BE2C (cell line): ENCODE measurements around the gene VPS11.
A peak's percentile ranks its signal among the peaks of the same experiment; 100 is the strongest.

Experiments used
- DNase-seq: peaks from one replicate; pipeline ENCODE4 v3.0.0-alpha.2; 2020
- H3K27me3 ChIP-seq: fragments of 250-450 bp; sonication (Bioruptor Pico); 2 replicates; pipeline ENCODE4 v1.5.1; 2020; ENCODE audit warnings: mild to moderate bottlenecking
- H3K36me3 ChIP-seq: fragments of 250-450 bp; sonication (Bioruptor Pico); 2 replicates; pipeline ENCODE4 v1.5.1; 2020; ENCODE audit warnings: mild to moderate bottlenecking
- H3K4me1 ChIP-seq: fragments of 250-450 bp; sonication (Bioruptor Pico); 2 replicates; pipeline ENCODE4 v1.5.1; 2020
- H3K4me3 ChIP-seq: 2 replicates; pipeline ENCODE4 v1.5.1; 2011; ENCODE audit warnings: low read depth, low read length
- H3K9me3 ChIP-seq: fragments of 250-450 bp; sonication (Bioruptor Pico); 2 replicates; pipeline ENCODE4 v1.5.1; 2020
- CTCF ChIP-seq: IDR thresholded peaks from 2 replicates; pipeline ENCODE4 v1.5.1; 2012; ENCODE audit warnings: mild to moderate bottlenecking, low read depth, low read length

Gene VPS11

DNA sequence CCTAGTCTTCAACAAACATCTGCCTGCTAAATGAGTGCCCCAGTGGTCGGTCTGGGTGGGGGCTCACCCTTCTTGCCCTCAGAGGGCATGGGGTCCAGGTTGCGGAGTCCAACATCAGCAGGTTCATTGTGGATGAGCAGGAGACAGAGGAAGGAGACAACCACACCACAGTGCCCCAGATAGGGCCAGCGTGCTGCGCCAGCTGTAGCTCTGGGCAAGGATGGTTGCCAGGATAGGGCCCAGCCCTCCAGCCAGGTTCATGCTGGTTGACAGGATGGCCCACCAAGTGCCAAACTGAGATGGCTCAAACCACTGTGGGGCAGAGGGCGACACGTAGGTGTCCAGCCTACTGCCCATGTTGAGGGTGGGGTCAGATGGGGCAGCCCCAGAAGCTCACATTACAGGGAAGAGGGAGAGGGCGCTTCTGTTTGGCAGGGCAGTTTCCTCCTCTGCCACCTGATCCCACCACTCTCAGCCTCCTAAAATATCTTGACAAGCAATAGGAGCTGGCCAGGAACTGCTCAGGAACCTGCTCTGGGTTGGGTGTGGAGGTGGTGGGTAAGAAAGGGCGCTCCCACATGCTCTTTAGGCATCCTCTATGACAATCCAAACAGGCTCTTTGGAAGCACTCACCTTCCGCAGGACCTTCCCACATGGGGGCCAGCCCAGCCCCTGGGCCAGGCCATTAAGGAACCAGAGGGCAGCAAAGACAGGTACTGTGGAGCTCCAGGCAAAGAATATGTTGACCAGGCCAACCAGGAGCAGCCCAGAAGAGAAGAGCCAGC lies 39.9 kb upstream of the VPS11 start:
- Histone ChIP-seq H3K4me3 (no peak overlapping the region), H3K9me3 (no peaks in the 10 kb centered on the region), H3K4me1 (no peaks in the 10 kb centered on the region), H3K36me3 (peaks cover 37% of the 10 kb centered on the region), H3K27me3 (no peaks in the 10 kb centered on the region)
- no peak for TF ChIP-seq CTCF
- DNase-seq: no peak

- no peak for TF ChIP-seq CTCF
- H3K4me1 ChIP-seq: no peaks in the 10 kb centered on the region
- no peaks in the 10 kb centered on the region for H3K9me3 ChIP-seq
- H3K36me3 ChIP-seq: peaks cover 31% of the 10 kb centered on the region
- H3K27me3 ChIP-seq: no peaks in the 10 kb centered on the region
- DNase-seq: no peak
- no peak overlapping the region for H3K4me3 ChIP-seq
These were observed 39.1 kb upstream of the VPS11 start for GRCh38 chr11:119028346-119029068.

- no peaks in the 10 kb centered on the region for H3K27me3 ChIP-seq
- no peak for TF ChIP-seq CTCF
- DNase-seq: no peak
- H3K9me3 ChIP-seq: no peaks in the 10 kb centered on the region
- H3K4me1 ChIP-seq: no peaks in the 10 kb centered on the region
- H3K36me3 ChIP-seq: peaks cover 26% of the 10 kb centered on the region
- no peak overlapping the region for H3K4me3 ChIP-seq
These were observed 38.6 kb upstream of the VPS11 start for GRCh38 chr11:119029069-119029339.

GRCh38 chr11:119029340-119030028 lies 38.1 kb upstream of the VPS11 start:
- no peaks in the 10 kb centered on the region for H3K9me3 ChIP-seq
- DNase-seq: no peak
- peak overlapping the region; percentile 86 for H3K4me3 ChIP-seq
- peaks cover 21% of the 10 kb centered on the region for H3K36me3 ChIP-seq
- no peaks in the 10 kb centered on the region for H3K27me3 ChIP-seq
- no peak for TF ChIP-seq CTCF
- H3K4me1 ChIP-seq: no peaks in the 10 kb centered on the region

DNA sequence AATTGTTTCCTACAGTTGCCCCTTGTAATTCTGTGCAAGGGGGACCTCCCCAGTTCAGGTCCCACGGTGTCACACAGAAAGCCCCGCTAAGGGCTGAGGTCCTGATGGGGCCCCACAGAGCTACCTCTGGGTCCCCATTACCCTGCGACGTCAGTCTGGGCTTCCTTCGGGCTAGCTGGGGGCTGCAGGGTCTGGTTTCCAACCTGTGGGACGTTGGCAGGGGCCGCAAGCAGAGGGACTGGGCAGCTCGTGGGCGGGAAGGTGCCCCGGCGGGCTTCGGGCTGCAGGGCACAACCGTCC lies 37.6 kb upstream of the VPS11 start:
- no peak for TF ChIP-seq CTCF
- Histone ChIP-seq H3K36me3 (peaks cover 16% of the 10 kb centered on the region), H3K9me3 (no peaks in the 10 kb centered on the region), H3K4me3 (peak overlapping the region; percentile 86), H3K4me1 (no peaks in the 10 kb centered on the region), H3K27me3 (no peaks in the 10 kb centered on the region)
- DNase-seq: no peak
